Skeletal muscle tissue (tissue), 4 donors: Measurements from ENCODE around the gene FAP. TPM values are rescaled to one million over a fixed set of nuclear protein-coding genes. Genes with fewer than 3 reads are reported as not detected.

Experiments
- H3K27ac ChIP-seq: one replicate; pipeline ENCODE4 v1.7.0; 2013; ENCODE audit warnings: mild to moderate bottlenecking, low read depth, low read length, inconsistent platforms
- H3K27me3 ChIP-seq, 3 donors: one replicate each; pipeline ENCODE4 v1.7.0; 2013; ENCODE audit warnings: low read length in 3 of 3; ENCODE audit not compliant: control insufficient read depth in 3 of 3, insufficient read depth in 3 of 3
- H3K36me3 ChIP-seq, 3 donors: one replicate each; pipeline ENCODE4 v1.7.0; 2013; ENCODE audit warnings: low read length in 3 of 3; ENCODE audit not compliant: control insufficient read depth in 3 of 3, insufficient read depth in 3 of 3
- H3K4me1 ChIP-seq, 3 donors: one replicate each; pipeline ENCODE4 v1.7.0; 2013; ENCODE audit warnings: low read length in 3 of 3, mild to moderate bottlenecking in 3 of 3; ENCODE audit not compliant: control insufficient read depth in 3 of 3, insufficient read depth in 3 of 3
- H3K4me3 ChIP-seq, 3 donors: one replicate each; pipeline ENCODE4 v1.7.0; 2013; ENCODE audit warnings: low read length in 3 of 3
- H3K9ac ChIP-seq, 3 donors: one replicate each; pipeline ENCODE4 v1.7.0; 2013; ENCODE audit warnings: low read length in 3 of 3, mild to moderate bottlenecking in 3 of 3, moderate library complexity in 2 of 3, low read depth in 1 of 3
- H3K9me3 ChIP-seq, 3 donors: one replicate each; pipeline ENCODE4 v1.7.0; 2013; ENCODE audit warnings: low read length in 3 of 3; ENCODE audit not compliant: control insufficient read depth in 3 of 3
- total RNA-seq: library from RNA; depleted of rRNA; stranded (reverse); fragments of >200 nt; gene quantifications from one replicate; pipeline ENCODE4 v1.2.3, GENCODE V29; 2014
- donor health status: Osteomylitis.

Gene FAP
- total RNA-seq, 1 donor from 2014 or later, result 70.5 TPM

DNA sequence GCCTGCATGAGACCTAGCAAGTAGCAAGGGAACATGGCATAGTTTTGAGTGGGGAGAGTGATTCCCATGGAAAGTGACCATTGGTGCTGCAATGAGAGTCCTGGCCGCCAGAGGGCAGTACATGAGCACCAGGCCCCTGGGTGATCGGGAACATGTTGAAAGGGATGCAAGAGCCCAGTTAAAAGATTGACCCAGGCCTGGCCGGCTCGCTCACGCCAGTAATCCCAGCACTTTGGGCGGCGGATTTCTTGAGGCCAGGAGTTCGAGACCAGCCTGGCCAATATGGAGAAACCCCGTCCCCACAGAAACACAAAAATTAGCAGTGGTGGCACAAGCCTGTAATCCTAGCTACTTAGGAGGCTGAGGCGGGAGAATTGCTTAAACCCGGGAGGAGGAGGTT, 22.2 kb downstream of the FAP start:
- Histone ChIP-seq H3K36me3 (no peaks in the 10 kb centered on the region), H3K4me1 (no peaks in the 10 kb centered on the region), H3K27ac (no peak overlapping the region), H3K9me3 (no peaks in the 10 kb centered on the region), H3K4me3 (no peak overlapping the region), H3K9ac (no peak overlapping the region), H3K27me3 (no peaks in the 10 kb centered on the region)

DNA sequence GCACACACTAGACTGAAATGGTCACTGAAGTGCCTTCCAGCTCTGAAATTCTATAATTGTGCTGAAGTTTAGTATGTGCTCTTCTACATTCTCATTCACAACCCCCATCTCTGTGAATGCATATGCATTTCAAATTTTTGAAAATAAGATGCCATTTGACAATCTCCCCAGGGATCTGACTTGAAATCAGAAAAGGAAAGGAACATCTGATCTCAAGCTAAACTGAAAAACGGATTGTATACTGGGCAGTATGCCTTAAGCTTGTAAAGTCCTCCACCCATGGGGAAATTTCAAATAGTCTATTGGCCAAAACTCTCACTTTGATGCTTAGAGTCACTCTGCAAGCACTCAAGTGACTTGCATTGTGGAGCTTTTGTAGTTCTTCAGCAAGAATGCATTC, 22.9 kb downstream of the FAP start:
- H3K9me3 ChIP-seq, result no peaks in the 10 kb centered on the region
- no peak overlapping the region for H3K4me3 ChIP-seq
- no peak overlapping the region for H3K9ac ChIP-seq
- no peak overlapping the region for H3K27ac ChIP-seq
- H3K4me1 ChIP-seq, result no peaks in the 10 kb centered on the region
- no peaks in the 10 kb centered on the region for H3K27me3 ChIP-seq
- no peaks in the 10 kb centered on the region for H3K36me3 ChIP-seq

DNA sequence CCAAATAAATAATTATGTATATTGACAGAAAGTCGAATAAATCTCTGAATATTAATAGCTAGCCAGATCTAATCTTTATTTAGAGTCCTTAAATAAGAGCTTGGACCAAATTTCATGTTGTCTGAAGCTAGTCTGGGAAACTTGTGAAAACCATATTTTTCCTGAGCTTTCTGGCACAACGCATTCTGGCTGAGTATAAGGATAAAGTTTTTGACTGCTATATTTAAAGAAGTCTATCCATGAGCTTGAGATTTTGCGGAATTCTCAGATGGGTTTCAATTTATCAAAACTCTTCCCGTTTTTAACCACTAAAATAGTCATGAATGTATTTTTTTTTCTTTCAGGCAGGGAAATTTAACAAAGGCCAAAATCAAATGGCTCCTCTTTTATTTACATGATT, 23.8 kb downstream of the FAP start:
- Histone ChIP-seq H3K4me1 (no peaks in the 10 kb centered on the region), H3K4me3 (no peak overlapping the region), H3K36me3 (no peaks in the 10 kb centered on the region), H3K27me3 (no peaks in the 10 kb centered on the region), H3K9me3 (no peaks in the 10 kb centered on the region), H3K9ac (no peak overlapping the region), H3K27ac (no peak overlapping the region)

DNA sequence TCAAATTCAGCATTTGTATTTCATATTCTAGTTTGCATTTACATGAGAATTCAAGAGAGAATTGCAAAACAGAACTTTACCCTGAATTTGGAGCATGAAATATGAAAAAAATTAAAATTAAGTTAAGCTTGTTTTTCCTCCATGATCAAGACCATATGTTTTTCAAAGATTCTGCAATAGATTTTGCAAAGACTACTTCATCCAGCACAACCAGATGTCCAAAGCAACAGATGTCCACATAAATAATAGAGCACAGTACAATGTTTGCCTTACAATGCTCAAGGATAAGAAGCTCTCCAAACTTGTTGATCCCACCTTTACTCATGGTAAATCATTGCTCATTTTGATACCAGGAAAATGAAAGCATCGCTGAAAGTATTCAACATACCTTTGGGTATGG, 25.6 kb downstream of the FAP start:
- no peaks in the 10 kb centered on the region for H3K4me1 ChIP-seq
- no peak overlapping the region for H3K27ac ChIP-seq
- H3K9ac ChIP-seq, result no peak overlapping the region
- no peak overlapping the region for H3K4me3 ChIP-seq
- no peaks in the 10 kb centered on the region for H3K36me3 ChIP-seq
- H3K27me3 ChIP-seq, result no peaks in the 10 kb centered on the region
- no peaks in the 10 kb centered on the region for H3K9me3 ChIP-seq

DNA sequence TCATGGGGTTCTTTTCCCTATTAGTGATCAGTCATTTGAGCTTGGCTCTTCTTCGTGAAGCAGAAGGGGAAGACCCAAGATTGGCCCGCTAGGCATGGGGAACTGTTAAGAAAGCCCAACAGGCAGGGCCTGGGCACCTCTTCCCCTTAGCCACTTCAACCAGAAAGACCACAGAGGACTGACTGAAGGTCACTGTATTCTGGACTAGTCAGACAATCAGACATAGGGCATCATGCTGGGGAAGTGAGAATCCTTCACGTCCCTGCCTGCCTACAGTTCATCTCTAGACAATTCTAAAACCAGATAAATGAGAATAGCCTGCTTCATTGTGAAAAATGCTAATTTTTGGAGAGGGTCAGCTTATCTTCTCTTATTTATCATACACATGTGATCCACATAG, 28.1 kb downstream of the FAP start:
- no peaks in the 10 kb centered on the region for H3K27me3 ChIP-seq
- no peak overlapping the region for H3K27ac ChIP-seq
- H3K9me3 ChIP-seq, result no peaks in the 10 kb centered on the region
- H3K9ac ChIP-seq, result no peak overlapping the region
- H3K4me1 ChIP-seq, result no peaks in the 10 kb centered on the region
- H3K36me3 ChIP-seq, result no peaks in the 10 kb centered on the region
- H3K4me3 ChIP-seq, result no peak overlapping the region

DNA sequence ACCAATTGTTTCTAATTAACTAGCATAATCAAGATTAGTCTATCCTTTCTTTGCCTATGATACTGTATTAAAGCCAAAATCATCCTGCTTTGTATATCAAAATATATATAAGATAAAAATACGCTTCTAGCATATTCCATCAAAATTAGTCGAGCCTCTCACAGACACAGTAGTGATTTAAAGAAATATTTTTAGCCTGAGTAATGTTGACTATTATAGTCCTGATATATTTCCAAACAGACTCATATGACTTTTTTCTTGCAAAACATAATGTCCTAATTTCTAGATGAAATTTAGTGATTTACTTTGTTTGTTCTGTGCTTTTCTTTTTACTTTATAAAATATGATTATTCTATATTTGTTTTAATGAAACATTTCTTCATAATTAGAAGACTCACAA, 30.9 kb downstream of the FAP start:
- H3K4me3 ChIP-seq, result no peak overlapping the region
- H3K36me3 ChIP-seq, result no peaks in the 10 kb centered on the region
- no peaks in the 10 kb centered on the region for H3K9me3 ChIP-seq
- no peak overlapping the region for H3K27ac ChIP-seq
- no peak overlapping the region for H3K9ac ChIP-seq
- no peaks in the 10 kb centered on the region for H3K27me3 ChIP-seq
- no peaks in the 10 kb centered on the region for H3K4me1 ChIP-seq

DNA sequence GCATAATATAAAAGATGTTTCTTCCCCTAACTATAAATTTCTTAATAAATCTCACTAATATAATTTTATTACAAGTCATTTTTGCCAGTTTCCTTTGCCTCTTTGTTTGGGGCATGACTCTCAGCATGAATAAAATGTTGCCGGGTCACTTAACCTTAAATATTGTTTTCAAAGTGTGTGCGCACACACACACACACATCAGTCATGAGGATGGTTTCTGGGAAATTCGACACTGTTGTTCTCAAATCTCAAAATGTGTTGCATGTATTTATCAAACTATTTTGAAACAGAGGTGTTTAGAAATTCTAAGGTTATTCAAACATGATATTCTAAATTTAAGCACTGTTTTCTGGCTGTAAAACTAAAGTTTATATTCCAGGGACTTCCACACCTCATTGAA, 31.5 kb downstream of the FAP start:
- no peaks in the 10 kb centered on the region for H3K36me3 ChIP-seq
- H3K9ac ChIP-seq, result no peak overlapping the region
- H3K27me3 ChIP-seq, result no peaks in the 10 kb centered on the region
- no peaks in the 10 kb centered on the region for H3K9me3 ChIP-seq
- no peaks in the 10 kb centered on the region for H3K4me1 ChIP-seq
- no peak overlapping the region for H3K4me3 ChIP-seq
- H3K27ac ChIP-seq, result no peak overlapping the region

DNA sequence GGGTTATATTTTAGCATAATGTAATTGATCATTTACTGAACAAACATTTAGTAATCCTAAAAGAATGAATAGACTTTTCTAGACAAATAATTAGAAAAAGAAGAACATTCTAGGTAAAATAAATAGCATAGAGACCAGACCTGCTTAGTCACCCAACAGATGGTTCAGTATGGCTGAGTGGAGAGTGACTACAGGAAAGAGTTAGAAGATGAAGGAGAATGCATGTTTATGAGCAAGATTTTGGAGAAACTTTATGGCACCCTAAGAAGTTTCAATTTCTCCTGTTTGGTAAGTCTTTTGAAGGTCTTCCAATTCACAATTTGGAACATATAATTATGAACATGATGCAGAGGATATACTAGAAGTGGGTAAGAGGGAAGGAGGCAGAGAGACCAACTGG, 32.9 kb downstream of the FAP start:
- no peaks in the 10 kb centered on the region for H3K4me1 ChIP-seq
- H3K4me3 ChIP-seq, result no peak overlapping the region
- H3K27me3 ChIP-seq, result no peaks in the 10 kb centered on the region
- H3K27ac ChIP-seq, result no peak overlapping the region
- H3K9ac ChIP-seq, result no peak overlapping the region
- no peaks in the 10 kb centered on the region for H3K9me3 ChIP-seq
- no peaks in the 10 kb centered on the region for H3K36me3 ChIP-seq

DNA sequence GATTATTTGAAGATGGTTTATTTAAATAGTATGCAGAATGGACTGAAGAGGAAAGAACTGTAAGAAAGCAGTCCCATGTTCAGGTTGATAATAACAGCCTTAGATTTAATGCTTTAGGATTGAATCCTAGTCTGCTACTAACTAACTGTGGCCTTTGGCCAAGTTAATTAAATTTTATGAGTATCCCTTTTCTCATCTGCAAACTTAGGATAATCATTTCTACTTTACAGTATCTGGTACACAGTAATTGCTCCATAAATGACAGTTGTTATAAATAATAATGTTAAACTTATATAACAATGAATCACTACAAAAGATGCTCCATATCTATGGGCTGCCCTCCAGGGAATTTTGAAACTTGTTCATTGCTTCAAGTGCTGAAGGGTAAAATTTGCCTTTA, 41.0 kb downstream of the FAP start:
- Histone ChIP-seq H3K36me3 (peaks cover 0 to 5% (median 0%) of the 10 kb centered on the region in 3 donors), H3K4me3 (no peak overlapping the region), H3K27ac (no peak overlapping the region), H3K4me1 (no peaks in the 10 kb centered on the region), H3K9me3 (no peaks in the 10 kb centered on the region), H3K9ac (no peak overlapping the region), H3K27me3 (no peaks in the 10 kb centered on the region)

DNA sequence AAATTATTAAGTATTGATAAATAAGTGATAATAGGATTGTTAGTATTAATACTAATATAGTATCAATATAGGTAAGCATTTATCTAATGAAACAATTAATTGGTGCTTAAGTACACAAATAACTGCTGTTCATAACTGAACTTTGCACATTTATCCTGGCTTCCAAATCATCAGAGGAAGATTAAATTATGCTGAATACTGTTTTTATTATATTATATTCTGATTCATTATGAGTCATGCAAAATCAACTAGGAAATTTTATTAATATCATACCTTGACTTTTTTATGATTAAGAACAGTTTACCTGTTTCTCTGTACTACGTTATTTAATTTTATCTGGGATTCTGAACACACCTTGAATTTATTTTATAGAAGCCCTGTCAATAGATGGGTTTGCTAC, 42.6 kb downstream of the FAP start:
- H3K4me1 ChIP-seq, result no peaks in the 10 kb centered on the region
- peaks cover 0 to 9% (median 0%) of the 10 kb centered on the region in 3 donors for H3K36me3 ChIP-seq

DNA sequence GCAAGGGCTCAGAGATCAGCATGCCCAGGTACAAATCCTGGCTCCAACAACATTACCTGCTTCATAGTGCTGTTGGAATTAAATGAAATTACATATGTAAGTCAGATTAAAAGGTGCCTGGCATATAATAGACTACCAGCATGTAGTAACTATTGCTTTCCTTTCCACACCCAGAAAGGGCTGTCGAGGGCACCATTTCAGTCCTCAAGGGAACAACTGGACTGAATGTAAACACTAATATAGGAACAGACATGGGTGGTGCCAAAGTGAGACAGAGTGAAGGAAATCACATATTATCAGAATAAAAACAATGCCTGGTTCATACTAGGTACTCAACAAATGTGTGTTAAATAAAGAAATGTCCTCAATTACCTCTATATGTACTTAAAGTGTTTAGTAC, 43.3 kb downstream of the FAP start:
- Histone ChIP-seq H3K4me3 (no peak overlapping the region), H3K27ac (no peak overlapping the region), H3K9me3 (no peaks in the 10 kb centered on the region), H3K36me3 (peaks cover 0 to 9% (median 0%) of the 10 kb centered on the region in 3 donors), H3K4me1 (no peaks in the 10 kb centered on the region), H3K27me3 (no peaks in the 10 kb centered on the region), H3K9ac (no peak overlapping the region)

More for the DNA sequence above, 42.6 kb downstream of the FAP start:
- Histone ChIP-seq H3K4me3 (no peak overlapping the region), H3K27me3 (no peaks in the 10 kb centered on the region), H3K9ac (no peak overlapping the region), H3K9me3 (no peaks in the 10 kb centered on the region), H3K27ac (no peak overlapping the region)
